ENCODE measurements around the gene SEMA7A. TPM values are rescaled to one million over a fixed set of nuclear protein-coding genes. Genes with fewer than 3 reads are reported as not detected.

SEMA7A gene
- total and polyA plus RNA-seq, 4 donors: 4.2 to 15.0 (median 6.8) TPM

DNA sequence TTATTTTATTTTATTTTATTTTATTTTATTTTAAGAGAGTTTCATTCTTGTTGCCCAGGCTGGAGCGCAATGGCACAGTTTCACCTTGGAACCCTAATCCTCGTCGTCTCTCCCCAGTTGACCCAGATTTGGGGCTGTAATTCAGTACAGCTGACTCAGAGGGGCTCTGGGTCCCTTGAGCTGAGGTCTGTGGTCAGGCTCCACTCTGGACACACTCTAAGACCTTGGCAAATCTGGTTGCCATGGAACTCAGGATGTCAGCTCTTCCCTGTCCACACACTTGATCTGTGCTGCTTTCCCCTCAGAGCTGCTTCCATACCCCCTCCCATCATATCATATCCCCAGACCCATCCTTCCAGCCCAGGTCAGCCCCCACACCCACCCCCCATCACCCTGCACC lies 65.6 kb downstream of the SEMA7A start:
- Histone ChIP-seq H3K4me3 (no peak overlapping the region), H3K4me1 (ENCODE audit: control insufficient read depth in 5 of 5, insufficient read depth in 5 of 5, low read length in 5 of 5) (peaks cover 0 to 5% (median 0%) of the 10 kb centered on the region in 5 donors), H3K27ac (ENCODE audit: low read depth in 1 of 2, low read length in 1 of 2) (no peak overlapping the region), H3K9ac (ENCODE audit: insufficient read depth in 1 of 2, low read length in 2 of 2) (no peak overlapping the region), H3K27me3 (ENCODE audit: control insufficient read depth in 3 of 3, insufficient read depth in 3 of 3, low read length in 2 of 3) (peaks cover 0 to 9% (median 5%) of the 10 kb centered on the region in 3 donors), H3K36me3 (ENCODE audit: control insufficient read depth in 4 of 4, insufficient read depth in 4 of 4, low read length in 4 of 4) (no peaks in the 10 kb centered on the region), H3K9me3 (ENCODE audit: control insufficient read depth in 4 of 4, insufficient read depth in 3 of 4, low read length in 3 of 4) (no peaks in the 10 kb centered on the region)
- ATAC-seq (ENCODE audit: insufficient read depth, low FRiP score) (no peak), DNase-seq (no peak)
- TF ChIP-seq, protein P1, sequence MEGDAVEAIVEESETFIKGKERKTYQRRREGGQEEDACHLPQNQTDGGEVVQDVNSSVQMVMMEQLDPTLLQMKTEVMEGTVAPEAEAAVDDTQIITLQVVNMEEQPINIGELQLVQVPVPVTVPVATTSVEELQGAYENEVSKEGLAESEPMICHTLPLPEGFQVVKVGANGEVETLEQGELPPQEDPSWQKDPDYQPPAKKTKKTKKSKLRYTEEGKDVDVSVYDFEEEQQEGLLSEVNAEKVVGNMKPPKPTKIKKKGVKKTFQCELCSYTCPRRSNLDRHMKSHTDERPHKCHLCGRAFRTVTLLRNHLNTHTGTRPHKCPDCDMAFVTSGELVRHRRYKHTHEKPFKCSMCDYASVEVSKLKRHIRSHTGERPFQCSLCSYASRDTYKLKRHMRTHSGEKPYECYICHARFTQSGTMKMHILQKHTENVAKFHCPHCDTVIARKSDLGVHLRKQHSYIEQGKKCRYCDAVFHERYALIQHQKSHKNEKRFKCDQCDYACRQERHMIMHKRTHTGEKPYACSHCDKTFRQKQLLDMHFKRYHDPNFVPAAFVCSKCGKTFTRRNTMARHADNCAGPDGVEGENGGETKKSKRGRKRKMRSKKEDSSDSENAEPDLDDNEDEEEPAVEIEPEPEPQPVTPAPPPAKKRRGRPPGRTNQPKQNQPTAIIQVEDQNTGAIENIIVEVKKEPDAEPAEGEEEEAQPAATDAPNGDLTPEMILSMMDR (IDR thresholded peaks at IDR 0.05; ENCODE audit: control extremely low read depth, extremely low read depth): no peak
- WGBS, 2 donors: 89 to 95% methylated on average over 3 of the region's 3 CpGs

DNA sequence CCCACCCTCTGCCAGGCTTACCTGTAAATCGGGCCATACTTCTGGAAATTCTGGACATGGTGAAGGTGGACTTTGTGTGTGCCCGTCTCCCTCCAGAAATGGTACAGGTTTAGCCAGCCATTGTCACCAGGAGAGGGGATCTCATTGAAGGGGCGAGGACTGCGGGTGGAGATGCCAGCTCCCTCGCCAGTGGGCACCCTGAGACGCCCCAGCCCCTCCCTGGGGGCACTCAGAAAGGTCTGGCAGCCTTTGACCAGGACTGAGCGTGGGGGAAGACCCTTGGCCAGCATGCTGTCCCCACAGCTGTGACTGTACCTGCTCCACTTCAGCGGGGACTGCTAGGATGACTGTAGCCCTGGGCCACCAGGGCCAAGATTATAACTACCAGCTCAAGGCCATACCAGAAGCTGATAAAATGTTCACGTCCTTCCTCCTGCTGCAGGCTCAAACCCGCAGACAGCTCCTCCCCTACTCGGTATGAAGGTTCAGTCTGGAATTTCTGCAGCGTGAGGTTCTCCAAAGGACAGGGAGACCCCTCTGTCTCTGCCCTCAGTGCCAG lies 66.4 kb downstream of the SEMA7A start, which contains the start of gene CYP11A1:
CYP11A1 (minus strand) TSS at position 351 of the 559 bp plus-strand sequence; CDS start at position 290, 61 bp downstream.
- H3K9ac ChIP-seq (ENCODE audit: insufficient read depth in 1 of 2, low read length in 2 of 2): no peak within 1 kb of the TSS
- H3K4me3 ChIP-seq: no peak within 1 kb of the TSS
- no peaks in the 10 kb centered on the region for H3K9me3 ChIP-seq (ENCODE audit: control insufficient read depth in 4 of 4, insufficient read depth in 3 of 4, low read length in 3 of 4)
- peaks cover 0 to 5% (median 0%) of the 10 kb centered on the region in 5 donors for H3K4me1 ChIP-seq (ENCODE audit: control insufficient read depth in 5 of 5, insufficient read depth in 5 of 5, low read length in 5 of 5)
- peaks cover 0 to 7% (median 5%) of the 10 kb centered on the region in 3 donors for H3K27me3 ChIP-seq (ENCODE audit: control insufficient read depth in 3 of 3, insufficient read depth in 3 of 3, low read length in 2 of 3)
- WGBS, 2 donors: 90 to 94% methylated on average over 12 of the region's 12 CpGs
- H3K36me3 ChIP-seq (ENCODE audit: control insufficient read depth in 4 of 4, insufficient read depth in 4 of 4, low read length in 4 of 4): no peaks in the 10 kb centered on the region
- no peak for ATAC-seq (ENCODE audit: insufficient read depth, low FRiP score)
- no peak within 1 kb of the TSS for H3K27ac ChIP-seq (ENCODE audit: low read depth in 1 of 2, low read length in 1 of 2)
- no peak for DNase-seq
- TF ChIP-seq, protein P1 (IDR thresholded peaks at IDR 0.05; ENCODE audit: control extremely low read depth, extremely low read depth): no peak

DNA sequence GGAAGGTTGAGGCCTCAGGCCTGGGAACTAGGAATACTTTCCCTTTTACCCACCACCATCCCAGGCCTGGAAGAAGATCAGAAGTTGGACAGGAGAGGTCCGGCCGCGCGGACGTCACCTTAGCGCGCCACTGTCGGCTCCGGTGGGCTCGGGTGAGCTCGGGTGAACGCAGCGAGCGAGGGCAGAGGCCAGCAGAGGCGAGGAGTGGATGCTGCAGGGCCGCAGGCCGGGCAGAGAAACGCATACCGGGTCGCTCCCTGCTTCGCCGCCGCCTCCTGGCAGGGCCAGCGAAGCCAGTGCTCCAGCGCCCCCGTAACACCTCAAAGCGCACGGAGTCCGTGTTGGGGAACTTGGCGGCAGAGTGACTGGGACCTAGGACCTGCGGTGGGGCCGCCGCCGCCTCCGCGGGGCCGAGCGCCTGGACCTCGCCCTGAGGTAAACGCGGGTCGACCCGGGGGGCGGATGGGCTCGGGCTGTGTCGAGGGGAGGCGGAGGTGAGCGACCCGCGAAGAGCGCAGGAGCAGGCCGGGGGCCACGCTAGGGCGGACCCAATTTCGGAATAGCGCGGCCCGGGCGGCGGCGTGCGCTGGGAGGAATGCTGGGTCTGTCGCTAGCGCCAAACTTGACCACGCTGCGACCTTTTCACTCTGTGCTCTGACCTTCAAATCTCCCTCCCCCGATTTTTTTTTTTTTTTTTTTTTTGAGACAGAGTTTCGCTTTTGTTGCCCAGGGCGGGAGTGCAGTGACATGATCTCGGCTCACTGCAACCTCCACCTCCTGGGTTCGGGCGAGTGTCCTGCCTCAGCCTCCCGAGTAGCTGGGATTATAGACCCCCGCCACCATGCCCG lies 67.9 kb downstream of the SEMA7A start:
- no peaks in the 10 kb centered on the region for H3K9me3 ChIP-seq (ENCODE audit: control insufficient read depth in 4 of 4, insufficient read depth in 3 of 4, low read length in 3 of 4)
- DNase-seq (peak; percentile 46 to 68 (median 68)), ATAC-seq (ENCODE audit: insufficient read depth, low FRiP score) (peak; percentile 69)
- 3 to 4% methylated on average over 73 to 75 of the region's 75 CpGs for WGBS, 2 donors
- peak overlapping the region in 1 of 2 donors; percentile 33 for H3K27ac ChIP-seq (ENCODE audit: low read depth in 1 of 2, low read length in 1 of 2)
- peak overlapping the region; percentile 49 to 67 for H3K9ac ChIP-seq (ENCODE audit: insufficient read depth in 1 of 2, low read length in 2 of 2)
- peaks cover 0 to 7% (median 5%) of the 10 kb centered on the region in 3 donors for H3K27me3 ChIP-seq (ENCODE audit: control insufficient read depth in 3 of 3, insufficient read depth in 3 of 3, low read length in 2 of 3)
- no peaks in the 10 kb centered on the region for H3K36me3 ChIP-seq (ENCODE audit: control insufficient read depth in 4 of 4, insufficient read depth in 4 of 4, low read length in 4 of 4)
- TF ChIP-seq, protein P1 (IDR thresholded peaks at IDR 0.05; ENCODE audit: control extremely low read depth, extremely low read depth): no peak
- peak overlapping the region; percentile 41 for H3K4me3 ChIP-seq
- peaks cover 0 to 5% (median 0%) of the 10 kb centered on the region in 5 donors for H3K4me1 ChIP-seq (ENCODE audit: control insufficient read depth in 5 of 5, insufficient read depth in 5 of 5, low read length in 5 of 5)
